HG03097 (cell line): Measurements from ENCODE around the gene NPSR1.
"Not testable (repeated sequence)": the region's sequence is repeated elsewhere in the genome, so short reads cannot be mapped to it uniquely, and the experiment has no call there.

ENCODE experiments used
- ATAC-seq: cut with Tn5 transposase; IDR thresholded peaks from one replicate; pipeline ENCODE4 v1.9.1; 2021; ENCODE audit not compliant: unreplicated experiment, low FRiP score

The NPSR1 gene

GRCh38 chr7:34859281-34859680 is 201.3 kb downstream of the NPSR1 start:
- ATAC-seq: not testable (repeated sequence)

DNA sequence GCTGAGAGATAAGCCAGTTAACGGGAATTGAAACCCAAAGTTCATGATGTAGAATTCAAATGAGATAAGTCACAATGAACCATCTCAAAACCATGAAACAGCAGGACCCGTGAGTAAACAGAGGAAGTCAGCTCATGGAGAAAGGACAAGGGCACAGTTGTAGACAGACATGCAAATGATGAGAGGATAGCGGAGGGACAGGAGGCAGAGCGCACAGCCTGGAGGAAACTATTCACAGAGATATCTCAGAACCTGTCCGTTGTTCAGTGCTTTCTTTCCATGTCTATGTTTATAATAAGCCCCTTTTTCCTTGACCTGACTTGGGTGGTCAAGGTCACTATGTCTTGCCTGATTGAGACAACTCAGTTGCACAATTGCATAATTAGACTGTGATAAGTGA is 208.2 kb downstream of the NPSR1 start:
- ATAC-seq: not testable (repeated sequence)

DNA sequence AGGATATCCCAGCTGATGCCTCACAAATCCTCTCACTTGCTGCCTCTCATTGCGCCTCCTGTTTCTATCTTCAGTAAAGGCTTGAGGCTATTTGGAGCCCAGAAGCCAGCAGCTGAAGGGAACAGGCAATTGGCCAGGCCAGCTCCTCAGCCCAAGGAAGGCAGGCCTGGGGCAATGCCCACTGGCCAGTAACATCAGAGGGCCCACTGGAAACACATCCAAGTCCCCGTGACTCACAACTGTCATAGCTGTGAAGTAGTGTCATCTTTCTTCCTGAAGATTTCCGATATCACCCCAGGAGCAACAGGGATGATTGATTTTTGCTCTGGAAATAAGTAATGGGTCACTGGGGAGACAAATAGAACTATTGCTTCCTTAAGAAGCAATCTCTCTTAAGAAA is 209.3 kb downstream of the NPSR1 start:
- not testable (repeated sequence) for ATAC-seq

GRCh38 chr7:34868602-34869001 is 210.6 kb downstream of the NPSR1 start:
- not testable (repeated sequence) for ATAC-seq

DNA sequence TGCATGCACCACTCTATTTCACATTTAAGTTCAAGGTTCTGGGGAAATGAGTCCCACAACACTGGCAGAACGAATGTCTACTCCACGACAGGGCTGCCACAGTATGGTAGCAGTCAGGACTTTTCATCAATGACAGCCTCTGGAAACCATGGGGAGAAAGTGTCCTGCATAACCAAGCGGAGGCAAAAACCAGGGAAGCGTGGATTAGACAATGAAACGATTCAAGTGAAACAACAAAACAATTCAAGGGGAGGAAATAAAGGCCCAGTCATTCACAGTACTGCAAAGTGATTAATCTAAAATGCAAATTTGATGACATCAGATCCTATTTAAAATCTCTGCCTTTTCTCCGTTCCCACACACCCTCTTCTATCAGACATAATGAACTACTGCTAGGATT is 211.0 kb downstream of the NPSR1 start:
- no peak for ATAC-seq

DNA sequence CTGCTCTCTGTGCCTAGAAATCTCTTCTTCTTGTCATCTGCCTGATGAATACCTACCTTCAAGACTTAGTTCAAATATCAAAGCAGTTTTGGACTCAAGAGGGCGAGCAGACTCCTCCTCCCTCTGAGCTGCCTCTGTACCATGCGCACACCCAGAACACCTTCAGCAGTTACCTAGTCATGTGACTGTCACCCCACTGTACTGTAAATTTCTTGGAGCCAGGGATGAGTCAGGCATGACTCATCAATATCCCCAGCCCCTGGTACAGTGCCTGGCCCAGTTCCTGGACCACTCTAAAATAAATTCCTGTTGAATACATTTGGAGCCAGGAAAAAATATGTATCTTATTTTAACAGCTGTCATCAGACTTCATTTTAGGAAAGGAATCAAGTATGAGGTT is 212.0 kb downstream of the NPSR1 start:
- not testable (repeated sequence) for ATAC-seq

GRCh38 chr7:34874329-34874728 is 216.3 kb downstream of the NPSR1 start:
- not testable (repeated sequence) for ATAC-seq

DNA sequence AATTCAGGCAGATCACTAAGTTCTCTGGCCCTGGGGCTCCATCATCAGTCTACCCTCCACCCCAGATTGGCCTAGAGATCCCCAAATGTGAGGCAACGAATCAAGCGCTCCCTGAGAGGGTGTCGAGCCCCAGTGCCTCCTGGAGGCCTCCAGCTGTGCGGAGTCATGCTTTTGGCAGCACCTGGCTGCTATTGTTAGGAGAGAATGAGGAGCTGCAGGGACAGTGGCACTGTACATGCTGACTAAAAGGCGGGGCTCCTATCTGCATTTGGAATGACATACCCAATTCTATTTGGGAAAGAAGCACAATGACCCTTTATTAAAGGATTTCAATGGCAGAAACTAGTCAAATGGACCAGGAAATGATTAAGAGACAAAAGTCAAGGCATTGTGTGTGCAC is 217.5 kb downstream of the NPSR1 start:
- ATAC-seq: no peak

- ATAC-seq: not testable (repeated sequence)
These were observed 221.1 kb downstream of the NPSR1 start for GRCh38 chr7:34878944-34879735.

DNA sequence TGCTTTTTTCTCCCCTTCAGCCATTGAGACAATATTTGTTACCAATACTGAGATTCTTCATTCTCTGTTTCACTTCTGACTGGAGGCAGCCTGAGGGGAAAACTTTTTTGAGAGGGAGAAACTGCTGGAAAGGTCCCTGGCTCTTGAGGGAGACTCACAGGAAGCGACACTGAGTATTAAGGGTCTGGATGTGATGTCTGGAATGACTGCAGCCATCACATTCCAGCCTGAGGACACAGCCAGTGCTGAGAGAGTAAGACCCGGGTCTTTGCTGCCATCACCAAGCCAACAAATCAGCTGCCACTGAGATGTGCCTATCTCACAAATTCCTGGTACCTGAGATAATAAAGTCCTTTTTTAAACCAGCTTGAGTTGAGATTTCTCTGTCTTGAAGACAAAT is 221.9 kb downstream of the NPSR1 start:
- no peak for ATAC-seq

DNA sequence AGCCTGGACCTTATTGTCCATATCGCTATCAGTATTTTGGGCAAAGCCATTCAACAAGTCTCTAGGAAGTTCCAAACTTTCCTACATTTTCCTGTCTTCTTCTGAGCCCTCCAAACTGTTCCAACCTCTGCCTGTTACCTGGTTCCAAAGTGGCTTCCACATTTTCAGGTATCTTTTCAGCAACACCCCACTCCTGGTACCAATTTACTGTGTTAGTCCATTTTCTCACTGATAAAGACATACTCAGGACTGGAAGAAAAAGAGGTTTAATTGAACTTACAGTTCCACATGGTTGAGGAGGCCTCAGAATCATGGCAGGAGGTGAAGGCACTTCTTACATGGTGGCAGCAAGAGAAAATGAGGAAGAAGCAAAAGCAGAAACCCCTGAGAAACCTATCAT is 225.8 kb downstream of the NPSR1 start:
- ATAC-seq: not testable (repeated sequence)

DNA sequence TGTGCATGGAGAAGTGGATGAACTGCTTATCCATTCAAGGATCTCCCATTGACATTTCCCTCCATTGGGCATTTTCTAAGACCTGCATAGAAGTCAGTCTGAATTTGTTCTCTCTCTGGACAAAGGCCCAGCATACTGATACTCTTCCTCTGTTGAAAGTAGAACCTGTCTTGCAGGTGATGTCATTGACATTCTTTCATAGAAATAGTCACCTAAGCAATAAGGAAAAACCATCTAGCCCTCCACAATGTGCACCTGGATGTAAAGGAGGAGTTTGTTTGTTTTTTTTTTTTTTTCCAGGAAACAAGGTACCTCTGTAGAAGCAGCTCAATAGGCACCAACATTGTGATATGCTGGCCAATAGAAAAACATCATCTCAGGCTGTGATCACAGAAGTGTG is 228.8 kb downstream of the NPSR1 start:
- no peak for ATAC-seq

DNA sequence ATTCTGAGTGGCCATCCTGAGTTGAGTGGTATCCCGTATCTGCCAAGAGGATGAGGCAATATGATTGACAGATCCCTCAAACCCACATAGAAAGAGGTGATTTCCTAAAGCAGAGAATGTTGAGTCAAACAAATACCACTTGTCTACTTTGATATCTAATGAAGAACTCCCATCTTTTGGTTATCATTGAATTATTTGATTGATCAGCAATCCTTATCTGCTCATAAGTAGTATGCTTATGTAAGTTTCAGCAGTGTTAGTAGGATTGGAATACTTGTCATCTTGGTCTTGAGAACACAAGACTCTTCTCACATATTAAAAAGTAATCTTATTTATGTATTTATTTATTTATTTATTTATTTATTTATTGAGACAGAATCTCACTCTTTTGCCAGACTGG is 231.9 kb downstream of the NPSR1 start:
- ATAC-seq: no peak

DNA sequence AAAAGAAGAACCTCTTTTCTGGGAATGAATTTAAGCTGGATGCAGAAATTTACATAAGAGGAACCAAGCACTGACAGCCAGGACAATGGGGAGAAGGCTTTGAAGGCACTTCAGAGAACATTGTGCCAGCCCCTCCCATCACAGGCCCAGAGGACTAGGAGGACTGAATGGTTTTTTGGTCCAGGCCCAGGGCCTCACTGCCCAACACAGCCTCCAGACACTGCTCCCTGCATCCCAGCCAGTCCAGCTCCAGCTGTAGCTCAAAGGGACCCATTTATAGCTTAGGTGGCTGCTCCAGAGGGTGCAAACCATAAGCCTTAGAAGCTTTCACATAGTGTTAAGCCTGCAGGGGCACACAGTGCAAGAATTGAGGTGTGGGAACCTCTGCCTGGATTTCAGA is 237.2 kb downstream of the NPSR1 start:
- ATAC-seq: no peak
